Urothelium cell line (cell line): Measurements from ENCODE around the gene COL2A1.

ENCODE experiments used
- DNase-seq: peaks from one replicate; pipeline ENCODE4 v3.0.0; 2011; ENCODE audit warnings: low spot score, mixed read lengths
- FAIRE-seq: peaks from 2 replicates; lab custom pipeline; 2011; peaks lifted over from hg19 to GRCh38; lab: Jason Lieb, UNC

The COL2A1 gene

GRCh38 chr12:48031135-48031960 is 27.1 kb upstream of the COL2A1 start:
- DNase-seq: no peak
- no peak for FAIRE-seq

- FAIRE-seq (no peak), DNase-seq (no peak)
Measured at GRCh38 chr12:48030173-48030650, 25.9 kb upstream of the COL2A1 start.

- no peak for FAIRE-seq
- DNase-seq: no peak
Measured at GRCh38 chr12:48029491-48030172, 25.4 kb upstream of the COL2A1 start.

GRCh38 chr12:48028541-48029431 is 24.5 kb upstream of the COL2A1 start:
- DNase-seq: no peak

GRCh38 chr12:48027183-48028002 is 23.1 kb upstream of the COL2A1 start:
- no peak for FAIRE-seq

More at GRCh38 chr12:48028541-48029431, 24.5 kb upstream of the COL2A1 start:
- no peak for FAIRE-seq

GRCh38 chr12:48026060-48026827 is 22.0 kb upstream of the COL2A1 start:
- DNase-seq (no peak), FAIRE-seq (no peak)

More at GRCh38 chr12:48027183-48028002, 23.1 kb upstream of the COL2A1 start:
- no peak for DNase-seq

- FAIRE-seq: no peak
- DNase-seq: no peak
Measured at GRCh38 chr12:48025281-48025680, 21.0 kb upstream of the COL2A1 start.

GRCh38 chr12:48024735-48025134 is 20.5 kb upstream of the COL2A1 start:
- no peak for FAIRE-seq
- DNase-seq: no peak

- FAIRE-seq: no peak
- no peak for DNase-seq
Measured at GRCh38 chr12:48023386-48023785, 19.1 kb upstream of the COL2A1 start.

GRCh38 chr12:48022676-48023385 is 18.6 kb upstream of the COL2A1 start:
- FAIRE-seq (no peak), DNase-seq (no peak)

- DNase-seq (no peak), FAIRE-seq (no peak)
Measured at GRCh38 chr12:48022180-48022521, 17.9 kb upstream of the COL2A1 start.

GRCh38 chr12:48021485-48022179 is 17.4 kb upstream of the COL2A1 start:
- no peak for DNase-seq
- FAIRE-seq: no peak

- FAIRE-seq: no peak
- no peak for DNase-seq
Measured at GRCh38 chr12:48019639-48020265, 15.5 kb upstream of the COL2A1 start.

- FAIRE-seq (no peak), DNase-seq (no peak)
Measured at GRCh38 chr12:48018618-48018995, 14.3 kb upstream of the COL2A1 start.

GRCh38 chr12:48017921-48018617 is 13.8 kb upstream of the COL2A1 start:
- no peak for DNase-seq
- no peak for FAIRE-seq

- FAIRE-seq: no peak
Measured at GRCh38 chr12:48017496-48017895, 13.2 kb upstream of the COL2A1 start.

GRCh38 chr12:48016373-48017020 is 12.2 kb upstream of the COL2A1 start:
- DNase-seq (no peak), FAIRE-seq (no peak)

More at GRCh38 chr12:48017496-48017895, 13.2 kb upstream of the COL2A1 start:
- DNase-seq: no peak
